Measurements from ENCODE around the gene TMEM39B. TPM values are rescaled to one million over a fixed set of nuclear protein-coding genes. Genes with fewer than 3 reads are reported as not detected.
"Not testable (repeated sequence)": the region's sequence is repeated elsewhere in the genome, so short reads cannot be mapped to it uniquely, and the experiment has no call there.

The TMEM39B gene
- polyA plus RNA-seq, 3 donors, result 3.3 to 30.6 (median 3.4) TPM

- H3K79me2 ChIP-seq (ENCODE audit: insufficient read depth, low read length), result no peaks in the 10 kb centered on the region
- H3K4me1 Mint-ChIP-seq, result peaks cover 9% of the 10 kb centered on the region
- no peak overlapping the region for H3K4me3 ChIP-seq (replicated peaks in 1 of 3; ENCODE audit: low read depth in 2 of 3, low read length in 3 of 3)
- peaks cover 48 to 78% of the 10 kb centered on the region in 2 donors for H3K36me3 ChIP-seq (replicated peaks in 1 of 2; ENCODE audit: control insufficient read depth in 1 of 2, insufficient read depth in 2 of 2, low read length in 2 of 2)
- no peak overlapping the region for H2AFZ ChIP-seq (ENCODE audit: insufficient read depth, low read depth, low read length, poor library complexity, severe bottlenecking)
- no peaks in the 10 kb centered on the region for H3K9me3 ChIP-seq (replicated peaks in 1 of 2; ENCODE audit: control insufficient read depth in 1 of 2, insufficient read depth in 1 of 2, low read length in 2 of 2)
- intact Hi-C loops (cut with micrococcal nuclease), result no loop called here
- WGBS (ENCODE audit: insufficient coverage), result no CpG with 5 or more reads among the region's 1 CpG
- no peaks in the 10 kb centered on the region for H3K27me3 ChIP-seq (ENCODE audit: control insufficient read depth in 2 of 2, insufficient read depth in 2 of 2, low read length in 2 of 2)
- H3K27me3 Mint-ChIP-seq (ENCODE audit: low read depth in 3 of 3), result no peaks in the 10 kb centered on the region
- no peak overlapping the region for H3K4me3 Mint-ChIP-seq
- H3K9me3 Mint-ChIP-seq, result no peaks in the 10 kb centered on the region
- peak overlapping the region in 2 of 7 donors; percentile 7 to 72 for H3K27ac Mint-ChIP-seq
- no peak overlapping the region for H3K27ac ChIP-seq (ENCODE audit: low read depth in 1 of 2, low read length in 2 of 2)
- TF ChIP-seq, protein P1, sequence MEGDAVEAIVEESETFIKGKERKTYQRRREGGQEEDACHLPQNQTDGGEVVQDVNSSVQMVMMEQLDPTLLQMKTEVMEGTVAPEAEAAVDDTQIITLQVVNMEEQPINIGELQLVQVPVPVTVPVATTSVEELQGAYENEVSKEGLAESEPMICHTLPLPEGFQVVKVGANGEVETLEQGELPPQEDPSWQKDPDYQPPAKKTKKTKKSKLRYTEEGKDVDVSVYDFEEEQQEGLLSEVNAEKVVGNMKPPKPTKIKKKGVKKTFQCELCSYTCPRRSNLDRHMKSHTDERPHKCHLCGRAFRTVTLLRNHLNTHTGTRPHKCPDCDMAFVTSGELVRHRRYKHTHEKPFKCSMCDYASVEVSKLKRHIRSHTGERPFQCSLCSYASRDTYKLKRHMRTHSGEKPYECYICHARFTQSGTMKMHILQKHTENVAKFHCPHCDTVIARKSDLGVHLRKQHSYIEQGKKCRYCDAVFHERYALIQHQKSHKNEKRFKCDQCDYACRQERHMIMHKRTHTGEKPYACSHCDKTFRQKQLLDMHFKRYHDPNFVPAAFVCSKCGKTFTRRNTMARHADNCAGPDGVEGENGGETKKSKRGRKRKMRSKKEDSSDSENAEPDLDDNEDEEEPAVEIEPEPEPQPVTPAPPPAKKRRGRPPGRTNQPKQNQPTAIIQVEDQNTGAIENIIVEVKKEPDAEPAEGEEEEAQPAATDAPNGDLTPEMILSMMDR (IDR thresholded peaks at IDR 0.05), result no peak
- peaks cover 6% of the 10 kb centered on the region in 2 donors for H3K4me1 ChIP-seq (ENCODE audit: control insufficient read depth in 1 of 2, insufficient read depth in 2 of 2, low read length in 2 of 2)
- peaks cover 56 to 79% of the 10 kb centered on the region in 2 donors for H3K36me3 Mint-ChIP-seq
- no peaks in the 10 kb centered on the region for H4K20me1 ChIP-seq (ENCODE audit: insufficient read depth, low read length)
- no peak for DNase-seq
- no peak overlapping the region for H3K4me2 ChIP-seq (replicated peaks; ENCODE audit: extremely low read depth, low read length, poor library complexity, severe bottlenecking)
- no peak overlapping the region for H3K9ac ChIP-seq (ENCODE audit: insufficient read depth, low read length, poor library complexity, severe bottlenecking)
Measured at GRCh38 chr1:32082022-32082421, 9.3 kb downstream of the TMEM39B start.

- DNase-seq; H3K4me1 Mint-ChIP-seq; intact Hi-C loops (cut with micrococcal nuclease); H3K27me3 ChIP-seq (ENCODE audit: control insufficient read depth in 2 of 2, insufficient read depth in 2 of 2, low read length in 2 of 2); H3K4me2 ChIP-seq (replicated peaks; ENCODE audit: extremely low read depth, low read length, poor library complexity, severe bottlenecking); H3K4me3 ChIP-seq (replicated peaks in 1 of 3; ENCODE audit: low read depth in 2 of 3, low read length in 3 of 3); H4K20me1 ChIP-seq (ENCODE audit: insufficient read depth, low read length); H3K79me2 ChIP-seq (ENCODE audit: insufficient read depth, low read length); H2AFZ ChIP-seq (ENCODE audit: insufficient read depth, low read depth, low read length, poor library complexity, severe bottlenecking); H3K9me3 ChIP-seq (replicated peaks in 1 of 2; ENCODE audit: control insufficient read depth in 1 of 2, insufficient read depth in 1 of 2, low read length in 2 of 2); H3K27me3 Mint-ChIP-seq (ENCODE audit: low read depth in 3 of 3); H3K4me3 Mint-ChIP-seq; H3K9ac ChIP-seq (ENCODE audit: insufficient read depth, low read length, poor library complexity, severe bottlenecking); H3K9me3 Mint-ChIP-seq; H3K4me1 ChIP-seq (ENCODE audit: control insufficient read depth in 1 of 2, insufficient read depth in 2 of 2, low read length in 2 of 2): not testable (repeated sequence)
- peak overlapping the region in 1 of 2 donors; percentile 14 for H3K27ac ChIP-seq (ENCODE audit: low read depth in 1 of 2, low read length in 2 of 2)
- Mint-ChIP-seq H3K36me3 (peaks cover 53 to 78% of the 10 kb centered on the region in 2 donors), H3K27ac (peak overlapping the region in 1 of 7 donors; percentile 24)
- peaks cover 47 to 72% of the 10 kb centered on the region in 2 donors for H3K36me3 ChIP-seq (replicated peaks in 1 of 2; ENCODE audit: control insufficient read depth in 1 of 2, insufficient read depth in 2 of 2, low read length in 2 of 2)
- no CpG with 5 or more reads among the region's 2 CpGs for WGBS (ENCODE audit: insufficient coverage)
Measured at GRCh38 chr1:32086381-32086780, 13.6 kb downstream of the TMEM39B start.

All from CD14-positive monocyte (primary cell).